Mucosa of rectum (tissue), 2 donors: ENCODE results near the gene MNT.

ENCODE experiments used
- H3K27ac ChIP-seq, 2 donors: one replicate each; pipeline ENCODE4 v1.7.0; 2013; ENCODE audit warnings: inconsistent platforms in 2 of 2, low read depth in 2 of 2, low read length in 2 of 2
- H3K27me3 ChIP-seq, 2 donors: one replicate each; pipeline ENCODE4 v1.7.0; 2013; ENCODE audit warnings: low read length in 2 of 2; ENCODE audit not compliant: control insufficient read depth in 2 of 2, insufficient read depth in 2 of 2
- H3K36me3 ChIP-seq, 2 donors: one replicate each; pipeline ENCODE4 v1.7.0; 2013; ENCODE audit warnings: low read length in 2 of 2; ENCODE audit not compliant: control insufficient read depth in 2 of 2, insufficient read depth in 2 of 2
- H3K4me1 ChIP-seq, 2 donors: one replicate each; pipeline ENCODE4 v1.7.0; 2013; ENCODE audit warnings: low read length in 2 of 2, mild to moderate bottlenecking in 1 of 2; ENCODE audit not compliant: control insufficient read depth in 2 of 2, insufficient read depth in 2 of 2
- H3K4me3 ChIP-seq, 2 donors: one replicate each; pipeline ENCODE4 v1.7.0; 2013; ENCODE audit warnings: low read length in 2 of 2
- H3K9ac ChIP-seq, 2 donors: one replicate each; pipeline ENCODE4 v1.7.0; 2013; ENCODE audit warnings: low read length in 2 of 2, low read depth in 1 of 2, mild to moderate bottlenecking in 1 of 2
- H3K9me3 ChIP-seq, 2 donors: one replicate each; pipeline ENCODE4 v1.7.0; 2013; ENCODE audit warnings: low read length in 2 of 2; ENCODE audit not compliant: control insufficient read depth in 2 of 2
- donor health status: healthy.
- donor health status: Normal muscosa, but diverticular disease.

Gene MNT

GRCh38 chr17:2351269-2351668 lies 49.6 kb downstream of the MNT start:
- no peak overlapping the region for H3K4me3 ChIP-seq
- no peak overlapping the region for H3K27ac ChIP-seq

GRCh38 chr17:2347805-2348685 lies 52.8 kb downstream of the MNT start:
- Histone ChIP-seq H3K36me3 (peaks cover 0 to 7% of the 10 kb centered on the region in 2 donors), H3K9me3 (no peaks in the 10 kb centered on the region), H3K27ac (no peak overlapping the region), H3K9ac (no peak overlapping the region), H3K4me1 (no peaks in the 10 kb centered on the region), H3K4me3 (no peak overlapping the region), H3K27me3 (no peaks in the 10 kb centered on the region)

More at GRCh38 chr17:2351269-2351668, 49.6 kb downstream of the MNT start:
- H3K36me3 ChIP-seq: no peaks in the 10 kb centered on the region
- no peaks in the 10 kb centered on the region for H3K9me3 ChIP-seq
- no peaks in the 10 kb centered on the region for H3K4me1 ChIP-seq
- H3K27me3 ChIP-seq: no peaks in the 10 kb centered on the region
- no peak overlapping the region for H3K9ac ChIP-seq

- Histone ChIP-seq H3K9ac (no peak overlapping the region), H3K27ac (no peak overlapping the region), H3K4me1 (no peaks in the 10 kb centered on the region), H3K9me3 (no peaks in the 10 kb centered on the region), H3K27me3 (no peaks in the 10 kb centered on the region), H3K4me3 (no peak overlapping the region), H3K36me3 (peaks cover 0 to 10% of the 10 kb centered on the region in 2 donors)
Observed at GRCh38 chr17:2346475-2346874, 54.4 kb downstream of the MNT start.

- no peak overlapping the region for H3K9ac ChIP-seq
- H3K9me3 ChIP-seq: no peaks in the 10 kb centered on the region
- H3K36me3 ChIP-seq: peaks cover 0 to 10% of the 10 kb centered on the region in 2 donors
- H3K27ac ChIP-seq: no peak overlapping the region
- H3K4me1 ChIP-seq: no peaks in the 10 kb centered on the region
- no peak overlapping the region for H3K4me3 ChIP-seq
- no peaks in the 10 kb centered on the region for H3K27me3 ChIP-seq
Observed at GRCh38 chr17:2344528-2344927, 56.3 kb downstream of the MNT start.

GRCh38 chr17:2343421-2343820 lies 57.4 kb downstream of the MNT start:
- Histone ChIP-seq H3K27ac (no peak overlapping the region), H3K9me3 (no peaks in the 10 kb centered on the region), H3K36me3 (peaks cover 0 to 10% of the 10 kb centered on the region in 2 donors), H3K4me3 (no peak overlapping the region), H3K9ac (no peak overlapping the region), H3K27me3 (no peaks in the 10 kb centered on the region), H3K4me1 (no peaks in the 10 kb centered on the region)

GRCh38 chr17:2338315-2338657 lies 62.6 kb downstream of the MNT start:
- Histone ChIP-seq H3K4me1 (peaks cover 7 to 9% of the 10 kb centered on the region in 2 donors), H3K4me3 (peak overlapping the region; percentile 73 to 90), H3K27me3 (no peaks in the 10 kb centered on the region), H3K9ac (peak overlapping the region in 1 of 2 donors; percentile 58), H3K9me3 (no peaks in the 10 kb centered on the region), H3K36me3 (peaks cover 12 to 22% of the 10 kb centered on the region in 2 donors), H3K27ac (peak overlapping the region in 1 of 2 donors; percentile 87)

GRCh38 chr17:2337544-2338314 lies 63.1 kb downstream of the MNT start:
- Histone ChIP-seq H3K27ac (peak overlapping the region; percentile 72 to 87), H3K4me1 (peaks cover 7 to 9% of the 10 kb centered on the region in 2 donors), H3K27me3 (no peaks in the 10 kb centered on the region), H3K9ac (peak overlapping the region; percentile 58 to 60), H3K4me3 (peak overlapping the region; percentile 73 to 90), H3K36me3 (peaks cover 17 to 28% of the 10 kb centered on the region in 2 donors), H3K9me3 (no peaks in the 10 kb centered on the region)

- peak within 1 kb of the TSS; percentile 90 to 98 for H3K4me3 ChIP-seq
- H3K9ac ChIP-seq: peak within 1 kb of the TSS; percentile 58 to 88
- peak within 1 kb of the TSS; percentile 72 to 87 for H3K27ac ChIP-seq
- H3K36me3 ChIP-seq: peaks cover 20 to 33% of the 10 kb centered on the region in 2 donors
- H3K4me1 ChIP-seq: peaks cover 7 to 9% of the 10 kb centered on the region in 2 donors
- H3K27me3 ChIP-seq: no peaks in the 10 kb centered on the region
- H3K9me3 ChIP-seq: no peaks in the 10 kb centered on the region
Observed at GRCh38 chr17:2336852-2337543, 63.9 kb downstream of the MNT start, which contains the start of gene SGSM2. SGSM2 (plus strand) TSS chr17:2337501; CDS start chr17:2337689, 188 bp downstream.

GRCh38 chr17:2336215-2336851 lies 64.5 kb downstream of the MNT start, which contains the start of gene TSR1:
TSR1 (minus strand) TSS chr17:2336457; CDS start chr17:2336427, 30 bp downstream.
- peak within 1 kb of the TSS; percentile 73 to 88 for H3K9ac ChIP-seq
- H3K27ac ChIP-seq: peak within 1 kb of the TSS; percentile 72 to 87
- no peaks in the 10 kb centered on the region for H3K9me3 ChIP-seq
- peaks cover 27 to 37% of the 10 kb centered on the region in 2 donors for H3K36me3 ChIP-seq
- H3K4me1 ChIP-seq: peaks cover 7 to 9% of the 10 kb centered on the region in 2 donors
- H3K27me3 ChIP-seq: no peaks in the 10 kb centered on the region
- peak within 1 kb of the TSS; percentile 90 to 98 for H3K4me3 ChIP-seq
